Measurements from ENCODE around the gene FSTL3. TPM values are rescaled to one million over a fixed set of nuclear protein-coding genes. Genes with fewer than 3 reads are reported as not detected.

The FSTL3 gene
- total and polyA plus RNA-seq, 2 of the 13 experiments (the other 11 are each of a cell fraction or from before 2014, with no cell fraction given) = 13.5 to 15.6 TPM

DNA sequence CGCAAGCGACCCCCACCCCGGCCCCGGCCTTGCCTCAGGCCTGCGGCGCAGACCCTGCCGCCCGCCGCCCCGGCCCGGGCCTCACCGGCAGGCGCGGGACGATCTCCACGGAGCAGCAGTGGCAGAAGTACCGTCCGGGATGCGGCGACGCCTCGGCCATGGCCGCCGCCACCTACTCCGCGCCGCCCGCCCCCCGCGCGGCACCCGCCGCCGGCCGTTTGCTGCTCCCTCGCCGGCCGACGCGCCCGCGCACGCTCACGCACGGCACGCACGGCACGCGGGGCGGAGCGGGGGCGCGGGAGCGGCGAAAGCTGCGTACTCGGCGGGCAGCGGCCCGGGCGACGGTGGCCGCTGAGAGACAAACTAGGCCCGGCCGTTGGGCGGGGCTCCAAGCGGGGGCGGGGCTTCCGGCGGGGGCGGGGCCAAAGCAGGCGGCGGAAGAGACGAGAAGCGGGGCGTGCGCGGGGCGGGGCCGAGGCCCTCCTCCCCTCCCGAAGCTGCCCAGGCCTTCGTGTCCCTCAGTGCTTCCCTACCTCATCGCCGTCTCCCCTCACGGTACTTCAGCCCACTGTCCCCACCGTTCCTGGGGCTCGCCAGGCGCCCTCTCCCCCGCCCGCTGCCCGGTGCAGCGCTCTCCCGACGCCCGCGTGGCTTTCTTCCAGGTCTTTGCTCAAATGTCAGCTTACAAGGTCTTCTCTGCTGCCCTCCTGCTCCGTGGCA is 13.1 kb upstream of the FSTL3 start, which contains the start of gene RNF126 (continued):
- TF ChIP-seq, protein P1, sequence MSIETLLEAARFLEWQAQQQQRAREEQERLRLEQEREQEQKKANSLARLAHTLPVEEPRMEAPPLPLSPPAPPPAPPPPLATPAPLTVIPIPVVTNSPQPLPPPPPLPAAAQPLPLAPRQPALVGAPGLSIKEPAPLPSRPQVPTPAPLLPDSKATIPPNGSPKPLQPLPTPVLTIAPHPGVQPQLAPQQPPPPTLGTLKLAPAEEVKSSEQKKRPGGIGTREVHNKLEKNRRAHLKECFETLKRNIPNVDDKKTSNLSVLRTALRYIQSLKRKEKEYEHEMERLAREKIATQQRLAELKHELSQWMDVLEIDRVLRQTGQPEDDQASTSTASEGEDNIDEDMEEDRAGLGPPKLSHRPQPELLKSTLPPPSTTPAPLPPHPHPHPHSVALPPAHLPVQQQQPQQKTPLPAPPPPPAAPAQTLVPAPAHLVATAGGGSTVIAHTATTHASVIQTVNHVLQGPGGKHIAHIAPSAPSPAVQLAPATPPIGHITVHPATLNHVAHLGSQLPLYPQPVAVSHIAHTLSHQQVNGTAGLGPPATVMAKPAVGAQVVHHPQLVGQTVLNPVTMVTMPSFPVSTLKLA (IDR thresholded peaks at IDR 0.05) = no peak
- TF ChIP-seq KLF16 (CRISPR knock-in tag; IDR thresholded peaks at IDR 0.05) (0 out of 4 replicates have a peak, but pooled peaks of 1 of the 2 experiments have one; percentile 34), ZC3H13 (CRISPR knock-in tag; IDR thresholded peaks at IDR 0.05) (peak; percentile 56; the same call in 1 of the 2 replicates), SIX1 (CRISPR knock-in tag; IDR thresholded peaks at IDR 0.05; ENCODE audit: borderline replicate concordance) (no peak), NR2C2 (CRISPR knock-in tag; IDR thresholded peaks at IDR 0.05; ENCODE audit: borderline replicate concordance) (peak; percentile 55), SALL1 (CRISPR knock-in tag; IDR thresholded peaks at IDR 0.05) (peak; percentile 55), NR1H2 (CRISPR knock-in tag; IDR thresholded peaks at IDR 0.05; ENCODE audit: borderline replicate concordance, low read depth) (no peak), ZNF264 (CRISPR knock-in tag; IDR thresholded peaks at IDR 0.05) (no peak), REL (CRISPR knock-in tag; conservative IDR thresholded peaks at IDR 0.05) (0 out of 2 replicates have a peak, but pooled peaks have one; percentile 59), GATA4 (IDR thresholded peaks at IDR 0.05; ENCODE audit: borderline replicate concordance, low read depth) (no peak), MAF1 (CRISPR knock-in tag; IDR thresholded peaks at IDR 0.05; ENCODE audit: borderline replicate concordance) (no peak), ZBTB44 (CRISPR knock-in tag; IDR thresholded peaks at IDR 0.05) (no peak), ZSCAN9 (CRISPR knock-in tag; IDR thresholded peaks at IDR 0.05; ENCODE audit: borderline replicate concordance) (peak; percentile 61; the same call in 1 of the 2 replicates), ZNF563 (CRISPR knock-in tag; IDR thresholded peaks at IDR 0.05) (peak; percentile 79; the same call in 1 of the 2 replicates), ZNF230 (CRISPR knock-in tag; IDR thresholded peaks at IDR 0.05) (no peak), ZNF670 (CRISPR knock-in tag; IDR thresholded peaks at IDR 0.05; ENCODE audit: borderline replicate concordance) (no peak), ZNF460 (CRISPR knock-in tag; IDR thresholded peaks at IDR 0.05; ENCODE audit: borderline replicate concordance) (peak; percentile 30; the same call in 1 of the 2 replicates), ARID2 (CRISPR knock-in tag; IDR thresholded peaks at IDR 0.05; ENCODE audit: borderline replicate concordance) (no peak; the same call in 1 of the 2 replicates), XRCC5 (optimal IDR thresholded peaks at IDR 0.05; ENCODE audit: low read length) (no peak), IKZF4 (CRISPR knock-in tag; IDR thresholded peaks at IDR 0.05; ENCODE audit: borderline replicate concordance, low read depth, not compliant biosample characterization) (no peak), ZNF510 (CRISPR knock-in tag; IDR thresholded peaks at IDR 0.05; ENCODE audit: low read depth) (no peak)
- TF ChIP-seq, protein P2, sequence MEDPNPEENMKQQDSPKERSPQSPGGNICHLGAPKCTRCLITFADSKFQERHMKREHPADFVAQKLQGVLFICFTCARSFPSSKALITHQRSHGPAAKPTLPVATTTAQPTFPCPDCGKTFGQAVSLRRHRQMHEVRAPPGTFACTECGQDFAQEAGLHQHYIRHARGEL (CRISPR knock-in tag; IDR thresholded peaks at IDR 0.05) = no peak
- TF ChIP-seq, protein P3, sequence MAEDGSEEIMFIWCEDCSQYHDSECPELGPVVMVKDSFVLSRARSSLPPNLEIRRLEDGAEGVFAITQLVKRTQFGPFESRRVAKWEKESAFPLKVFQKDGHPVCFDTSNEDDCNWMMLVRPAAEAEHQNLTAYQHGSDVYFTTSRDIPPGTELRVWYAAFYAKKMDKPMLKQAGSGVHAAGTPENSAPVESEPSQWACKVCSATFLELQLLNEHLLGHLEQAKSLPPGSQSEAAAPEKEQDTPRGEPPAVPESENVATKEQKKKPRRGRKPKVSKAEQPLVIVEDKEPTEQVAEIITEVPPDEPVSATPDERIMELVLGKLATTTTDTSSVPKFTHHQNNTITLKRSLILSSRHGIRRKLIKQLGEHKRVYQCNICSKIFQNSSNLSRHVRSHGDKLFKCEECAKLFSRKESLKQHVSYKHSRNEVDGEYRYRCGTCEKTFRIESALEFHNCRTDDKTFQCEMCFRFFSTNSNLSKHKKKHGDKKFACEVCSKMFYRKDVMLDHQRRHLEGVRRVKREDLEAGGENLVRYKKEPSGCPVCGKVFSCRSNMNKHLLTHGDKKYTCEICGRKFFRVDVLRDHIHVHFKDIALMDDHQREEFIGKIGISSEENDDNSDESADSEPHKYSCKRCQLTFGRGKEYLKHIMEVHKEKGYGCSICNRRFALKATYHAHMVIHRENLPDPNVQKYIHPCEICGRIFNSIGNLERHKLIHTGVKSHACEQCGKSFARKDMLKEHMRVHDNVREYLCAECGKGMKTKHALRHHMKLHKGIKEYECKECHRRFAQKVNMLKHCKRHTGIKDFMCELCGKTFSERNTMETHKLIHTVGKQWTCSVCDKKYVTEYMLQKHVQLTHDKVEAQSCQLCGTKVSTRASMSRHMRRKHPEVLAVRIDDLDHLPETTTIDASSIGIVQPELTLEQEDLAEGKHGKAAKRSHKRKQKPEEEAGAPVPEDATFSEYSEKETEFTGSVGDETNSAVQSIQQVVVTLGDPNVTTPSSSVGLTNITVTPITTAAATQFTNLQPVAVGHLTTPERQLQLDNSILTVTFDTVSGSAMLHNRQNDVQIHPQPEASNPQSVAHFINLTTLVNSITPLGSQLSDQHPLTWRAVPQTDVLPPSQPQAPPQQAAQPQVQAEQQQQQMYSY (CRISPR knock-in tag; IDR thresholded peaks at IDR 0.05) = no peak; the same call in 1 of the 2 replicates

Measured in HepG2 (cell line).